AG09319 (cell line): ENCODE data around the gene TFF3.

Experiments used
- DNase-seq: peaks from one replicate; pipeline ENCODE4 v3.0.0-alpha.2; 2010; ENCODE audit warnings: low read depth; ENCODE audit errors: extremely low read depth
- TF ChIP-seq, protein P1 (sequence below): IDR thresholded peaks from 2 replicates; pipeline ENCODE4 v1.5.1; 2011; ENCODE audit warnings: low read depth, mild to moderate bottlenecking, inconsistent platforms, low read length, moderate library complexity

Gene TFF3

DNA sequence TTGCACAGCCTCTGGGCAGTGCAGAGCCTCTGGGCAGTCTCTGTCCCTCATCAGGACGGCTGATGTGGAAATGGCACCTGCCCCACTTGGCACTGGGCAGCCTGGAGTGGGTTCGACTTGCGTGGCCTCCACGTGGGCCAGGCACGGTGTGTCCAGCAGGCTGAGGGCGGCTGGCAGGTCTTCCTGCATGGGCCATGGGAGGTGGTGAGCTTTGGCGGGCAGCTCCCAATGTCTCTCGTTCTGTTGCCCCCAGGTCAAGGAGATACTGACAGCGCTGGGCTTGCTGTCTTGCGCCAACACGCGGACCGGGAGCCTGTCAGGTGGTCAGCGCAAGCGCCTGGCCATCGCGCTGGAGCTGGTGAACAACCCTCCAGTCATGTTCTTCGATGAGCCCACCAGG, 33.2 kb downstream of the TFF3 start:
- TF ChIP-seq, protein P1, sequence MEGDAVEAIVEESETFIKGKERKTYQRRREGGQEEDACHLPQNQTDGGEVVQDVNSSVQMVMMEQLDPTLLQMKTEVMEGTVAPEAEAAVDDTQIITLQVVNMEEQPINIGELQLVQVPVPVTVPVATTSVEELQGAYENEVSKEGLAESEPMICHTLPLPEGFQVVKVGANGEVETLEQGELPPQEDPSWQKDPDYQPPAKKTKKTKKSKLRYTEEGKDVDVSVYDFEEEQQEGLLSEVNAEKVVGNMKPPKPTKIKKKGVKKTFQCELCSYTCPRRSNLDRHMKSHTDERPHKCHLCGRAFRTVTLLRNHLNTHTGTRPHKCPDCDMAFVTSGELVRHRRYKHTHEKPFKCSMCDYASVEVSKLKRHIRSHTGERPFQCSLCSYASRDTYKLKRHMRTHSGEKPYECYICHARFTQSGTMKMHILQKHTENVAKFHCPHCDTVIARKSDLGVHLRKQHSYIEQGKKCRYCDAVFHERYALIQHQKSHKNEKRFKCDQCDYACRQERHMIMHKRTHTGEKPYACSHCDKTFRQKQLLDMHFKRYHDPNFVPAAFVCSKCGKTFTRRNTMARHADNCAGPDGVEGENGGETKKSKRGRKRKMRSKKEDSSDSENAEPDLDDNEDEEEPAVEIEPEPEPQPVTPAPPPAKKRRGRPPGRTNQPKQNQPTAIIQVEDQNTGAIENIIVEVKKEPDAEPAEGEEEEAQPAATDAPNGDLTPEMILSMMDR: no peak

DNA sequence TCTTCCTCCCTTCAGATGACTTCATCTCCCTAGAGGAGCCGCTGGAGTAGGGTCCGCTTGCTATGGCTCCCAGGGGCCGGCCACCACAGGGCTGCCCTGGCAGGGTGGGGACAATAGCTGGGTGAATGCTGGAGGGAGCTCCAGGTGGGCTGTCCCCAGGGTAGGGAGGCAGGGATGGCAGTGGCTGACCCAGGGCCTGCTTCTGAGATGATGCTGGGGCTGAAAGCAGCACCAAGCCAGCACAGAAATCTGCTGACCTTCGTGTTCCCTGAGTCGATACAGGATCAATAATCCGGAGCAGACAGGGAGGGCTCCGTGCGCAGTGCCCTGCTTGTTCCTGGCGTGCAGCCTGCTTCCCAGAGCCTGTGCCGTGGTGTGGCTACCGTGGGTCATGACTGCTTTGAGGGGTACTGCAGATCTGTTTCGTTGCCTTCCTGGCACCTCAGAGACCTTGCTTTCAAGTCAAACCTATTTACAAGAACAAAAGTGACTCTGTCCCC, 34.0 kb downstream of the TFF3 start:
- TF ChIP-seq, protein P1: no peak
- no peak for DNase-seq

More for the DNA sequence above, 33.2 kb downstream of the TFF3 start:
- DNase-seq: no peak

DNA sequence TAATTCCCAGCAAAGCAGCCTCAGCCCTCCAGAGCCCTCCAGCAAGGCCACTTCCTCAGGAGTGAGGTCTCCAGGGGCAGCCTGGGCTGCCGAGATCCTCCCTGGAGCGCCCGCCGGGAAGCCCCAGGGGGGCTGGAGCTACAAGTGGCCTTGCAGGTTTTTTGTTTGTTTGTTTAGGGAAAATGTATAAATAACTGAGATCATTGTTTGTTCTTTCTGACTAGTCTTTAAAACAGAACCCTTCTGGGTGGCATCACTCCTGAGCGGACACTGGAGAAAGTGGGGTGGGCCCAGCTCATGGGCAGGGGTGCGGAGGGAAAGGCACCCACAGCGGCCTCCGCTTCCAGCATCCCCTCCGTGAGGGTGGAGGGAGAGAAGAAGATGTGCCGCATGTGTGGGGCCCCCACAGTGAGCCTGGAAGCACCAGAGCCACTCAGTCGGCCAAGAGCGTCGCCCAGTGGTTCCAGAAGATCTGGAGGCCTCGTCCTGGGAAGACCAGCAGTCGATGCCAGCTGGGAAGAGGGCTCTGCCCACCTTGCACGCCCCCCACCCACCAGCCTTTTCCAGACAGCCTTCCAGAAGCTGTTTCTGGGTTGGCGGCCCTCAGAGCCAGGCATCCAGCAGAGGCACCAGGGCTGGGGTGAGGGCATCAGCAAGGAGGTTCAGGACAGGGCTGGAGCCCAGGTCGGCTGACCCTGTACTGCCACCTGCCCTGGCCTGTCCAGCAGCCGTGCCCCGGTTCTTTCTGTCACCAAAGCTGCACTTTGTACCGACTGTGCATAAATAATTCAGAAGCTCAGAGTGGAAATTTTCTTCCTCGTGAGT, 34.6 kb downstream of the TFF3 start:
- DNase-seq: no peak
- TF ChIP-seq, protein P1: no peak

DNA sequence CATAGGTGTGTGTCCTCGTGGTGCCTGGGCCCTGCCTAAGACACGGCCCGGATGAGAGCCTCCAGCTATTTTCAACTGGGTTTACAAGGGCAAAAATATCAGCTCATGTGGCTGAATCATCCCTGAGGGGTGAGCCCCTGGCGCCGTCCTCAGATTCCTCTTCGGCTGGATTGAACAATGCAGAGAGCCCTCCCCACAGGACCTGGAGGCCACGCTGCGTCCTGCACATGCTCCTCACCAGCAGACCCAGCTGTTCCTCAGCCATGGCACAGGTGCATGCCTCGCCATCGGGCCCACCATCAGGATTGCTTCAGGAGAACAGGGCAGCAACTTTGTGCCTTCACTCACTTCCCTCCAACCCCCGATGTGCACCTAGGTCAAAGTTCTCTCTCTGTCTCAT, 35.3 kb downstream of the TFF3 start:
- no peak for DNase-seq
- TF ChIP-seq, protein P1: no peak

DNA sequence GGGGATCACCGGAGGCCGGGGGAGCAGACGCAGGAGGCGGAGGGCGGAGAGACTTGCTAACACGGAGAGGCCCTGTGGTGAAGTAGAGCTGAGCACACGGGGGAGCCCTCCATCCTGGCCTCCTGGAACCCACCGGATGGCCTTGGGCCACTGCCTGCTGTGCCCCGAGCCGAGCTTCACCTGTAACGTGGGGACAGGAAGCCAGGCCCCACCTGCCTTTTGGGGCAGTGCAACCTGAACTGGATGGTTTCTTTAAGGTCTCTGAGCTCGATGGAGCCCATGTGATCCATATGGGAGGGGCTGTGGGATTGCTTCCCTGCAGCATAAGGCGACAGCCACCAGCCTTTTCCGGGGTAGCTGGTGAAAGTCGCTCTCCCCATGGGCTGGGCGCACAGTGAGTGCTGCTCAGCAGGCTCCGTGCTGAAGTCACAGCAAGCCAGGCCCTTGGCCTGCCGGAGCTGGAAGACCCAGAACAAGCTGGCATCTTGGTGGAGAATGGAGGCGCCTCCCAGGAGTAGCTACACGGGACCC, 35.8 kb downstream of the TFF3 start:
- TF ChIP-seq, protein P1: no peak
- DNase-seq: no peak

DNA sequence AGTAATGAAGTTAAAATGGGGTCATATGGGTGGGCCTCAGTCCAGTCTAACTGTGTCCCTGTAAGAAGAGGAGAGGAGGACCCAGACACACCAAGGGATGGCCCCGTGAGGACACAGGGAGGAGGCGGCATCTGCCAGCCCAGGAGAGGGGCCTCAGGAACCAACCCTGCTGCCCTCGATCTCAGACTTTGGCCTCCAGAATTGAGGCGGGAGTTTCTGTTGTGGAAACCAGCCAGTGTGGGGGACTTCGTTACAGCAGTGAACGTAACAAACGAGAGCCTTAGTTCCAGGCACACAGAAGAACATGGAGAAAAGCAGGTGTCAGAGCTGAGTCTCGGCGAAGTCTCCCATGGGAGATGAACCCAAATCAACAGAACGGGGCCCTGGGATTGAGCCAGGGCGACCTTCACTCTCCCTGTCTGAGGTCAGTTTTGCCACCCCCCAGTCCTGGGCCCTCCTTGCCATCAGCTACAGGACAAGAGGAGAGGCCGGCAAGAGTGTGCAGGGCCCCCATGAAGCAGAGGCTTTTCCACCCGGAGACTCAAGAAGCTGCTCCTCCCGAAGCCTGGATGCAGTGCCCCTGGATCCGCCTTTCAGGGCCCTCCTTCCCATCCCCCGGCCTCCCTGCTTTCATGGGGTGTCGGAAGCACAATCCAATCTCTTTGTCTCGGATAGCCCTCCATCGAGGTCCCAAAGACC, 36.6 kb downstream of the TFF3 start:
- TF ChIP-seq, protein P1: no peak
- DNase-seq: no peak

DNA sequence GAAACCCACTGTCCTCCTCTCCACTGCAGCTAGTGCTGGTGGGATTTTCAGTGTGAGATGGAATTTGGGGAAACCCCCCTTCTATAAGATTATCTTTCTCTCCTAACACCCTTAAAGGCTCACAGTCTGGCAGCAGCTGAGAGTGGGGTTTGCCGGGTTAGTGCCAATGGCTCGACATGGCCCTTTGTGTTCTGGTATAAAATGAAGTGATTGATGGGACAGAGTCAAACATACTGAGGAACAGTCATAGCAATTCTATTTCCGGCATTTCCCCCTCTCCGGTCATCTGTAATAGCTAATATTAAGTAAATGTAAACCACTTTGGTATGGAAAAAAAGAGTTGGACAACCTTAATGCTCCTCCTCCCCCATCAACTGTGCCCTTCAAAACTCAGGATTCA, 37.6 kb downstream of the TFF3 start:
- no peak for DNase-seq
- TF ChIP-seq, protein P1: no peak
